K562 (cell line): ENCODE data around the gene MRPL44. TPM values are rescaled to one million over a fixed set of nuclear protein-coding genes. Genes with fewer than 3 reads are reported as not detected.

Experiments
- ATAC-seq: fragments of 200-7000 bp; cut with Tn5 transposase; 3 replicates; pipeline ENCODE4 v1.9.1; 2020; ENCODE audit warnings: moderate library complexity
- BruUV-seq: library from RNA; stranded (reverse); fragments of 400-500 nt; replicated peaks from 2 replicates; lab custom pipeline; 2021; lab: Mats Ljungman, UMichigan
- CTCF ChIA-PET: fragments of 300-600 bp; formaldehyde crosslinking; extraction: SDS; loops from one replicate; lab custom pipeline; 2021; ENCODE audit warnings: low intra/inter-chr PET ratio; lab: Yijun Ruan, JAX
- POLR2A ChIA-PET: fragments of 300-600, 350-650 bp; sonication (Branson Sonifier 250); formaldehyde crosslinking; extraction: SDS; loops from one replicate; lab custom pipeline; 2021; ENCODE audit warnings: antibody characterized with exemption, inconsistent platforms; lab: Yijun Ruan, JAX
- DNase-seq, 4 experiments: peaks; one replicate each; pipeline versions ENCODE4 v3.0.0 to v3.0.0-alpha.2; 2011 to 2018; ENCODE audit warnings: low spot score in 3 of 4, mixed read lengths in 3 of 4; ENCODE audit errors: extremely low read depth in 1 of 4
- FAIRE-seq: peaks from 2 replicates; lab custom pipeline; 2011; peaks lifted over from hg19 to GRCh38; lab: Jason Lieb, UNC
- H2AFZ ChIP-seq: 2 replicates; pipeline ENCODE4 v1.6.0; 2011; ENCODE audit warnings: low read depth, low read length, control low read depth, inconsistent platforms
- H3K27ac ChIP-seq: fragments of 200-600 bp; 3 replicates; pipeline ENCODE4 v1.8.0; 2011; ENCODE audit warnings: low read depth, mild to moderate bottlenecking, control low read depth, inconsistent platforms, low read length, moderate library complexity, mixed read lengths; ENCODE audit errors: extremely low read depth
- H3K27me3 ChIP-seq, 2 experiments: fragments of 300-600 bp in 1 of 2; 2 replicates in 1 of 2; 3 replicates in 1 of 2; pipeline versions ENCODE4 v1.6.0 to v1.8.0; 2011; ENCODE audit warnings: inconsistent platforms in 2 of 2, low read length in 2 of 2, mild to moderate bottlenecking in 1 of 2, mixed read lengths in 1 of 2, moderate library complexity in 1 of 2; ENCODE audit not compliant: control insufficient read depth in 2 of 2, insufficient read depth in 2 of 2
- H3K36me3 ChIP-seq: fragments of 300-600 bp; 3 replicates; pipeline ENCODE4 v1.8.0; 2011; ENCODE audit warnings: mild to moderate bottlenecking, low read length, inconsistent platforms; ENCODE audit not compliant: control insufficient read depth, insufficient read depth
- H3K4me1 ChIP-seq, 2 experiments: fragments of 200-600 bp in 1 of 2; replicated peaks in 1 of 2; 2 replicates in 1 of 2; 3 replicates in 1 of 2; pipeline versions ENCODE4 v1.5.1 to v1.8.0; 2011; ENCODE audit warnings: inconsistent platforms in 2 of 2, low read length in 2 of 2, mild to moderate bottlenecking in 1 of 2, mixed read lengths in 1 of 2, moderate library complexity in 1 of 2; ENCODE audit not compliant: control insufficient read depth in 2 of 2, insufficient read depth in 2 of 2
- H3K4me2 ChIP-seq: 2 replicates; pipeline ENCODE4 v1.6.1; 2011; ENCODE audit warnings: low read length, control low read depth, inconsistent platforms, mixed read lengths; ENCODE audit not compliant: insufficient read depth
- H3K4me3 ChIP-seq: fragments of 200-600 bp; sonication (generic), shearing (Covaris generic); 2 replicates; pipeline ENCODE4 v1.5.1; 2016; ENCODE audit warnings: control low read depth, inconsistent platforms
- H3K79me2 ChIP-seq: fragments of 200-600 bp; 3 replicates; pipeline ENCODE4 v1.8.0; 2011; ENCODE audit warnings: low read length, inconsistent platforms; ENCODE audit not compliant: control insufficient read depth, insufficient read depth
- H3K9ac ChIP-seq, 2 experiments: 2 replicates each; pipeline versions ENCODE4 v1.6.0 to v1.6.1; 2011; ENCODE audit warnings: low read depth in 2 of 2, low read length in 2 of 2, control low read depth in 1 of 2, inconsistent platforms in 1 of 2, mild to moderate bottlenecking in 1 of 2, mixed read lengths in 1 of 2; ENCODE audit not compliant: insufficient read depth in 1 of 2
- H3K9me1 ChIP-seq: one replicate; pipeline ENCODE4 v1.6.0; 2011; ENCODE audit warnings: inconsistent platforms, mild to moderate bottlenecking, low read length, moderate library complexity; ENCODE audit not compliant: control insufficient read depth, insufficient read depth
- H3K9me3 ChIP-seq: replicated peaks from 2 replicates; pipeline ENCODE4 v1.5.1; 2011; ENCODE audit warnings: low read depth, low read length, inconsistent platforms; ENCODE audit not compliant: control insufficient read depth, insufficient read depth
- H4K20me1 ChIP-seq: replicated peaks from 2 replicates; pipeline ENCODE4 v1.6.1; 2011; ENCODE audit warnings: low read length, inconsistent platforms, mixed read lengths; ENCODE audit not compliant: control insufficient read depth, insufficient read depth
- ASH1L ChIP-seq: fragments of 450-650 bp; IDR thresholded peaks from 2 replicates; pipeline ENCODE4 v1.6.1; 2018; ENCODE audit warnings: borderline replicate concordance, mild to moderate bottlenecking, low read depth; ENCODE audit not compliant: partially characterized antibody
- DMBX1 ChIP-seq: fragments of 250-450 bp; sonication (Bioruptor Pico); IDR thresholded peaks from 2 replicates; pipeline ENCODE4 v1.8.0; 2022; ENCODE audit warnings: inconsistent platforms, mild to moderate bottlenecking, moderate library complexity, borderline replicate concordance
- KDM5B ChIP-seq: fragments of 200-600 bp; sonication (generic); IDR thresholded peaks from 2 replicates; pipeline ENCODE4 v1.6.1; 2012; ENCODE audit warnings: low read depth, mild to moderate bottlenecking, moderate library complexity, low read length, control low read depth, inconsistent platforms; ENCODE audit not compliant: insufficient replicate concordance
- MLLT1 ChIP-seq, 2 experiments: fragments of 450-650 bp; IDR thresholded peaks; 2 replicates each; pipeline ENCODE4 v1.6.1; 2016
- MTA2 ChIP-seq: fragments of 450-650 bp; IDR thresholded peaks from 2 replicates; pipeline ENCODE4 v1.6.1; 2016; ENCODE audit warnings: low read depth
- NFATC3 ChIP-seq: fragments of 450-650 bp; IDR thresholded peaks from 2 replicates; pipeline ENCODE4 v1.6.1; 2017; ENCODE audit warnings: mild to moderate bottlenecking
- NFRKB ChIP-seq: fragments of 450-650 bp; IDR thresholded peaks from 2 replicates; pipeline ENCODE4 v1.6.1; 2016; ENCODE audit warnings: low read depth
- RAD21 ChIP-seq, 2 experiments: fragments of 250-450 bp in 1 of 2; fragments of 450-650 bp in 1 of 2; sonication (Bioruptor Pico) in 1 of 2; formaldehyde crosslinking in 1 of 2; IDR thresholded peaks in 1 of 2; conservative IDR thresholded peaks in 1 of 2; 2 replicates each; pipeline versions ENCODE4 v1.4.0 to v1.8.0; 2020 to 2022; ENCODE audit warnings: mild to moderate bottlenecking in 2 of 2, moderate library complexity in 1 of 2
- XRCC5 ChIP-seq: fragments of 200-400 bp; formaldehyde crosslinking; IDR thresholded peaks from 2 replicates; pipeline ENCODE4 v1.6.1; 2017; ENCODE audit warnings: low read depth, mild to moderate bottlenecking, low read length
- ZNF133 ChIP-seq: fragments of 250-450 bp; sonication (Bioruptor Pico); IDR thresholded peaks from 2 replicates; pipeline ENCODE4 v1.4.0; 2020; ENCODE audit warnings: mild to moderate bottlenecking
- ZNF217 ChIP-seq: sonication (generic); formaldehyde crosslinking; IDR thresholded peaks from 2 replicates; pipeline ENCODE4 v1.8.0; 2022; ENCODE audit warnings: mild to moderate bottlenecking, missing genetic modification reagents
- ZNF408 ChIP-seq: fragments of 250-450 bp; sonication (Bioruptor Pico); IDR thresholded peaks from 2 replicates; pipeline ENCODE4 v1.4.0; 2020; ENCODE audit warnings: low read depth, mild to moderate bottlenecking, moderate library complexity
- ZNF449 ChIP-seq: fragments of 250-450 bp; sonication (Bioruptor Pico); IDR thresholded peaks from 2 replicates; pipeline ENCODE4 v1.8.0; 2022; ENCODE audit warnings: moderate library complexity, mild to moderate bottlenecking, inconsistent platforms
- ZNF696 ChIP-seq: fragments of 250-450 bp; sonication (Bioruptor Pico); conservative IDR thresholded peaks from 2 replicates; pipeline ENCODE4 v1.4.0; 2020; ENCODE audit warnings: mild to moderate bottlenecking, moderate library complexity
- WGBS: fragments of 100-300 bp; shearing (Covaris generic); methylation state at CpG from one replicate; pipeline ENCODE4 v1.1.6; 2016; ENCODE audit warnings: low coverage, mixed read lengths; ENCODE audit not compliant: insufficient coverage; ENCODE audit errors: missing lambda C conversion rate; 5-methylcytosine and 5-hydroxymethylcytosine counted together
- in situ Hi-C: fragments of 300-500 bp; cut with MboI; formaldehyde crosslinking; loops from 4 replicates; pipeline ENCODE4 v1.15.0; 2018; ENCODE audit warnings: inconsistent platforms, mixed read lengths
- intact Hi-C: fragments of 100-400 bp; cut with micrococcal nuclease; formaldehyde crosslinking; loops from 2 replicates; pipeline ENCODE4 v1.14.2; 2022
- polyA plus RNA-seq, 8 experiments: library from polyadenylated mRNA; depleted of rRNA in 4 of 8; stranded (reverse) in 5 of 8; unstranded in 3 of 8; fragments of >200 nt; fragmentation: Nextera tagmentation in 2 of 8; fragmentation: Illumina TruSeq in 1 of 8; extraction: Ambion mirVana in 2 of 8; extraction: Trizol in 1 of 8; gene quantifications; 2 replicates each; pipeline versions ENCODE4 v1.2.1 to v1.2.3, GENCODE V29; 2011 to 2014; ENCODE audit warnings: inconsistent platforms in 1 of 8, missing spikeins in 1 of 8
- total RNA-seq, 7 experiments: library from RNA; depleted of rRNA in 6 of 7; stranded (reverse); fragments of >200 nt in 6 of 7; fragmentation: Illumina TruSeq in 2 of 7; extraction: Trizol in 2 of 7; gene quantifications; 2 replicates each; pipeline versions ENCODE4 v1.2.1 to v1.2.3, GENCODE V29; 2011 to 2021; ENCODE audit warnings: low replicate concordance in 1 of 7

The MRPL44 gene
- total and polyA plus RNA-seq, 9 of the 15 experiments (the other 6 are each of a cell fraction or from before 2014, with no cell fraction given), result 10.4 to 26.0 (median 20.2) TPM

GRCh38 chr2:223949241-223949840 is 7.9 kb upstream of the MRPL44 start (continued):
- TF ChIP-seq XRCC5 (no peak), MTA2 (no peak), ZNF133 (CRISPR knock-in tag) (no peak), MLLT1 (IDR thresholded peaks at IDR 0.05) (no peak), DMBX1 (CRISPR knock-in tag) (no peak), NFRKB (no peak), RAD21 (CRISPR knock-in tag; conservative IDR thresholded peaks at IDR 0.05 in 1 of 2, IDR thresholded peaks at IDR 0.05 in 1 of 2) (no peak)

- WGBS, result 46% methylated on average over 3 of the region's 3 CpGs
- Histone ChIP-seq H3K79me2 (no peaks in the 10 kb centered on the region), H3K27me3 (no peaks in the 10 kb centered on the region), H3K36me3 (no peaks in the 10 kb centered on the region), H3K4me3 (no peak overlapping the region), H2AFZ (no peak overlapping the region), H3K4me2 (no peak overlapping the region), H3K27ac (no peak overlapping the region), H4K20me1 (no peaks in the 10 kb centered on the region), H3K9ac (no peak overlapping the region), H3K9me3 (no peaks in the 10 kb centered on the region), H3K9me1 (no peaks in the 10 kb centered on the region), H3K4me1 (peaks cover 0 to 14% of the 10 kb centered on the region in 2 experiments; a peak in 3 of 5 replicates)
- DNase-seq, result no peak
- in situ Hi-C loops, result no loop called here
- intact Hi-C loops, result no loop called here
- ChIA-PET CTCF (no interaction called here), POLR2A (no interaction called here)
- no TSS peak for BruUV-seq
- no peak for ATAC-seq
- no peak for FAIRE-seq
- TF ChIP-seq KDM5B (no peak), ZNF217 (CRISPR knock-in tag) (no peak), NFATC3 (no peak), ZNF408 (CRISPR knock-in tag) (no peak), ZNF696 (no peak), ZNF449 (CRISPR knock-in tag) (no peak), ASH1L (no peak)
Measured at GRCh38 chr2:223950448-223951347, 6.6 kb upstream of the MRPL44 start.
